ENCODE results near the gene HM13. TPM values are rescaled to one million over a fixed set of nuclear protein-coding genes. Genes with fewer than 3 reads are reported as not detected.

HM13 gene
- total and polyA plus RNA-seq, 9 of the 15 experiments (the other 6 are each of a cell fraction or from before 2014, with no cell fraction given), result 7.7 to 136 (median 74.5) TPM

- peak; percentile 84 for TF ChIP-seq IRF9 (tag; IDR thresholded peaks at IDR 0.05)
- peak; percentile 19; the same call in 1 of the 2 replicates for TF ChIP-seq HLTF (IDR thresholded peaks at IDR 0.05)
- TF ChIP-seq ZNF3 (CRISPR knock-in tag; IDR thresholded peaks at IDR 0.05), result no peak
- no peak for TF ChIP-seq CTCFL (IDR thresholded peaks at IDR 0.05; ENCODE audit: borderline replicate concordance, insufficient read depth, low read depth, low read length, poor library complexity, severe bottlenecking)
- TF ChIP-seq NFRKB (IDR thresholded peaks at IDR 0.05; ENCODE audit: low read depth), result peak; percentile 89
- TF ChIP-seq CCNT2 (IDR thresholded peaks at IDR 0.05; ENCODE audit: borderline replicate concordance, extremely low read depth, insufficient read length, low read depth, low read length), result peak; percentile 99
- no peak; the same call in 1 of the 2 replicates for TF ChIP-seq JUNB (CRISPR knock-in tag; conservative IDR thresholded peaks at IDR 0.05)
- peak; percentile 91 for TF ChIP-seq TFAP4 (CRISPR knock-in tag; IDR thresholded peaks at IDR 0.05; ENCODE audit: borderline replicate concordance)
- 0 out of 2 replicates have a peak, but pooled peaks have one; percentile 40 for TF ChIP-seq ZNF280B (CRISPR knock-in tag; IDR thresholded peaks at IDR 0.05)
- TF ChIP-seq ATF7 (IDR thresholded peaks at IDR 0.05), result peak; percentile 89
- peak; percentile 77 for TF ChIP-seq E2F8 (IDR thresholded peaks at IDR 0.05; ENCODE audit: low read depth, partially characterized antibody)
- TF ChIP-seq ARID4B (CRISPR knock-in tag; IDR thresholded peaks at IDR 0.05), result no peak; the same call in 1 of the 2 replicates
Measured at GRCh38 chr20:31572701-31573554, 58.7 kb downstream of the HM13 start (continued).
